LNCAP (cell line): ENCODE results near the gene COL21A1.

Experiments
- TF ChIP-seq, protein P1 (sequence below): fragments of 450-650 bp; IDR thresholded peaks from 2 replicates; pipeline ENCODE4 v1.5.1; 2017; ENCODE audit warnings: mild to moderate bottlenecking

Gene COL21A1

DNA sequence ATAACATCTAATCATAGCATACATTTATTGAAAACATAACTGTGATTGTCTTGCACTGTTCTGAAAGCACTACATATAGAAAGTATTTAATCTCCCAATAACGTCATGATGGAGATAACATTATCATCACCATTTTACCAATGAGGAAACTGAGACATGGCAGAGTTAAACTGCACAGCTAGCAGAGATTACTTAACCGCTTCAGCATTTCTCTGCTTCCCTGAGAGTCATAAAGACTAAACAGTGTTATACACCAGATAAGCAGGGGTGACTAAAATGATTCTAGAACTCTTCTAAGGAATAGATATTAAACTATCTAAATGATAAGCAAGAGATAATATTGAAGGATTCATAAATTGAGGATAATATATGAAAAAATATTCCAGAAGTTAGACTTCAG lies 188.7 kb downstream of the COL21A1 start:
- TF ChIP-seq, protein P1, sequence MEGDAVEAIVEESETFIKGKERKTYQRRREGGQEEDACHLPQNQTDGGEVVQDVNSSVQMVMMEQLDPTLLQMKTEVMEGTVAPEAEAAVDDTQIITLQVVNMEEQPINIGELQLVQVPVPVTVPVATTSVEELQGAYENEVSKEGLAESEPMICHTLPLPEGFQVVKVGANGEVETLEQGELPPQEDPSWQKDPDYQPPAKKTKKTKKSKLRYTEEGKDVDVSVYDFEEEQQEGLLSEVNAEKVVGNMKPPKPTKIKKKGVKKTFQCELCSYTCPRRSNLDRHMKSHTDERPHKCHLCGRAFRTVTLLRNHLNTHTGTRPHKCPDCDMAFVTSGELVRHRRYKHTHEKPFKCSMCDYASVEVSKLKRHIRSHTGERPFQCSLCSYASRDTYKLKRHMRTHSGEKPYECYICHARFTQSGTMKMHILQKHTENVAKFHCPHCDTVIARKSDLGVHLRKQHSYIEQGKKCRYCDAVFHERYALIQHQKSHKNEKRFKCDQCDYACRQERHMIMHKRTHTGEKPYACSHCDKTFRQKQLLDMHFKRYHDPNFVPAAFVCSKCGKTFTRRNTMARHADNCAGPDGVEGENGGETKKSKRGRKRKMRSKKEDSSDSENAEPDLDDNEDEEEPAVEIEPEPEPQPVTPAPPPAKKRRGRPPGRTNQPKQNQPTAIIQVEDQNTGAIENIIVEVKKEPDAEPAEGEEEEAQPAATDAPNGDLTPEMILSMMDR: no peak

DNA sequence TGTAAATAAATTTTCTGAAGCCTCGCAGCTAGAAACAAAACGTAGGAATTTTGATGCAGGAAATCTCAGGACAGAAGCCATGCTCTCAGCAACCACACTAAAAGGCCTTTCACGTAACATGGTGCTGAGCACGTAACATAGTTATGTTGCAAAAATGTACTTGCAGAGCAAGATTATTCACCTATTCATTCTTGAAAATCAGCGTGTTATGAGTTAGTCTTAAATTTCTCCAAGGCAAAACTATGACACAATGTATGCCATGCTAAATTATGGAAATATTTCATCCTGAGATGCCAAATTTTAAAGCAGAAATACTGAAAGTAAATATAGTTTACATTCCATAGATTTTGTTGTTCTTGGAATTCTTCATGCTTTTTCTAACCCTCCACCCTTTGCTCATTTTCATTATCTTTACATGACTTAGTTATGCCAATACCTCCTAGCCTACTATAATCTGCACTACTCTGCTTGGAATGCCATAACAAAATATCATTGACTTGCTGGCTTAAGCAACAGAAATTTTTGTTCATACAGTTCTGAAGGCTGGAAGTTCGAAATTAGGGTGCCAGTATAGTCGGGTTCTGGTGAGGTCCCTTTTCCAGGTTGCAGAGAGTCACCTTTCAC lies 192.2 kb downstream of the COL21A1 start:
- TF ChIP-seq, protein P1: no peak

DNA sequence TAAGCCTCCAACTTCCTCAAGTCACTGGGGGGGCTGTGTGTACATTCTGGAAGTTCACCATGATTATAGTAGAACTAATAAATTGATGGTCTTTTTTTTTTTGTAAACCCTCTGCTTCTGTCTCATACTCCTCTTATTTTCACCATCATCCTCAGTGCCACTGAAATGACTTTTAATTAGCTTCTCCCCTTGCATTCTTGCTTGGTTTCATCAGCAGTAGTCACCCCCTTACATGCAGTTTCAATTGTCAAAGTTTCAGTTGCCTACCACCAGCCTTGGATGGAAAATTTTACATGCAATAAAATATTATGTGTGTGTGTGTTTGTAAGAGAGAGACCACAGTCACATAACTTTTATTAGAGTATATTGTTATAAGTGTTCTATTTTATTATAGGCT lies 196.2 kb downstream of the COL21A1 start:
- TF ChIP-seq, protein P1: no peak

DNA sequence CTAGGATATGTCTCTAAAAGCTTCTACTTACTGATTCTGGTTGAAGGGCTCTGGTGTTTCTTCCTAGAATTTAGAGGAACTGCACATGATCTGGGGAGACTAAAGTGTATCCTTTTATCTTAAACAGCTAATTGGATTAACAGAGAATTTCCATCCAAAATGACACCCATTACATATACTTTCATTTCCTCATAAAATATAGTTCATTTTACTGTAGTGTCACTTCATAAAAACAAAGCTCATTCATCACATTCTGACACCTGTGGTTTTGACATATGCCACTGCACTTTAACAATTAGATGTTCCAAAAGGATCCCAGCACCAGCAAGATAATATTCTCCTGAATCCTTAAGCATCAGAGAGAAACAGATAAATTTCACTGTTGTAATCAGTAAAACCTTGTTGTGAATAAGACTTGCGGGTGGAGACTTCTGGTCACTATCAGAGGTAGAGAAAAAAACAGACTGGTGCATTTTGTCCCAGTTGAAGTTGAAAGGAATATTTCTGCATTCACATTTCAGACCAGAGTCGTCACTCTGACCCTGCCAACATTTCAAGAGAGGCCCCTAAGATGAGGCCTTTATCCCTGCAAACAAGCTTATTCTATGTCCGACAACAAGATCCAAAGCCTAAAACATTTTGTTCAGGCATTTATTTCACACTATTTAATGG lies 196.7 kb downstream of the COL21A1 start:
- TF ChIP-seq, protein P1: no peak

DNA sequence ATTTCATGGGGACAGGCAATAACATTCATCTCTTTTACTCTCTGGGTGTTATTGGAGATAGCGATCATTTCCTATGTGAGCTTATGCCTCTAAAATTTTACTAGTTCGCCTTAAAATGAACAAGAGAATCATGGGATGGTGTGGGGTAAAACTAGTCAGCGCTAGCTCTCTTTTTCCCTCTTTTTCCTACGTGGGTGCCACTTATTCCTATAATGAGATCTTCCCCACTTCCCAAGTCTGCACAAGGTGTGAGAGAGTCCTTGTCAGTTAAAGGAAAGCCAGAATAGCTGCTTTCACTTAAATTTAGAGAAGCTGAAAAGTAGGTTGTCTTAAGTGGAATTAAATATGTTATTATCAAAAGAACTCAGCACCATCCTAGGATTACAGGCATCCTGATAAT lies 198.8 kb downstream of the COL21A1 start:
- TF ChIP-seq, protein P1: no peak

DNA sequence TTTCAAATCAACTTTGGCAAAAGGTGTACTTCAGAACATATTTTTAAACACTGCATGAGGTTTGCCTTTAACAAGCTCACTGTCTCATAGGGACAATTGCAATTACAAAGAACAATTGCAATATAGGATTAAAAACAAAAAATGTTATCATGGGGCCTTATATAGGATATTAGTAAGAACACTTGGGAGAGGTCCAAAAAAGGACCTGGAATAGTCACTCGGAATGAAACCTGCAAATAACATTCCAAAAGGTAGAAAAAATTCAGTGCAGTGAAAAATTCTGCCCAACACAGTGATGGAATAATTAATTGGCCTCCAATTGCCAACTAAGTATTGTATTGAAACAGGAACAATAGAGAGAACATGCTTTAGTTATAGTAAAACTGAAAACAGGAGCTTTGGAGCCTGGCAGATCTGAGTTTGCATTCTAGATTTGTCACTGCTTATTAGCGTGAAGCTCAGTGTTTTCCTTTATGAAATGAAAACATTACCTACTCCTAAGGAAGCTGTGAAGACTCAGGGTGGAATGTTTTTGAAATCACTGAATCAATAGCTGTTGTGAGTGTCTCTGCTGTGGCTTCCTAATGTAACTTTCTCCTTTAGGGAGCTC lies 199.3 kb downstream of the COL21A1 start:
- TF ChIP-seq, protein P1: no peak

DNA sequence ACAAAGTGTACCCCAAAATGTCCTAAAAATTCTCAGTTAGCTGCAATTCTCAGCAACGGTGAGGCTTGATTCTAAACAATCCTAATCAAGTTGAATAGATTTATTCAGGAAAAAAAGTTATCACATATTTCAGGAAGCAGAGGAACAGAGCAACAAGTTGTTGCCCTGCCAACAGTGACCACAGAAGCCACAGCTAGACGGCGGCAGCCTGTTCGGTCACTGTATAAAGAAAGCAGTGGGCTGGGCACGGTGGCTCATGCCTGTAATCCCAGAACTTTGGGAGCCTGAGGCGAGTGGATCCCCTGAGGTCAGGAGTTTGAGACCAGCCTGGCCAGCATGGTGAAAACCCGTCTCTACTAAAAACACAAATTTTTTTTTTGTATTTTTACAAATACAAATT lies 200.8 kb downstream of the COL21A1 start:
- TF ChIP-seq, protein P1: no peak
